ENCODE data around the gene PSMD4.

PSMD4 gene

GRCh38 chr1:151286619-151287340 is 32.2 kb downstream of the PSMD4 start:
- H3K4me3 Mint-ChIP-seq = no peak overlapping the region
- no peaks in the 10 kb centered on the region for H3K27me3 Mint-ChIP-seq
- H3K4me1 Mint-ChIP-seq = peaks cover 61% of the 10 kb centered on the region
- H3K9me3 Mint-ChIP-seq = no peaks in the 10 kb centered on the region
- no peak for ATAC-seq
- peak overlapping the region in 1 of 2 donors; percentile 74 for H3K27ac Mint-ChIP-seq
- DNase-seq = no peak

GRCh38 chr1:151287341-151287699 is 32.8 kb downstream of the PSMD4 start:
- no peak for ATAC-seq

GRCh38 chr1:151287767-151288500 is 33.4 kb downstream of the PSMD4 start:
- ATAC-seq (no peak), DNase-seq (no peak)
- Mint-ChIP-seq H3K27me3 (no peaks in the 10 kb centered on the region), H3K9me3 (no peaks in the 10 kb centered on the region), H3K4me1 (peaks cover 66% of the 10 kb centered on the region), H3K4me3 (no peak overlapping the region), H3K27ac (no peak overlapping the region)

More at GRCh38 chr1:151287341-151287699, 32.8 kb downstream of the PSMD4 start:
- H3K4me3 Mint-ChIP-seq = no peak overlapping the region
- peaks cover 61% of the 10 kb centered on the region for H3K4me1 Mint-ChIP-seq
- H3K27me3 Mint-ChIP-seq = no peaks in the 10 kb centered on the region
- no peak for DNase-seq
- no peaks in the 10 kb centered on the region for H3K9me3 Mint-ChIP-seq
- H3K27ac Mint-ChIP-seq = peak overlapping the region in 1 of 2 donors; percentile 74

GRCh38 chr1:151288502-151288901 is 34.0 kb downstream of the PSMD4 start:
- H3K4me3 Mint-ChIP-seq = no peak overlapping the region

GRCh38 chr1:151289080-151289935 is 34.8 kb downstream of the PSMD4 start:
- Mint-ChIP-seq H3K4me3 (no peak overlapping the region), H3K27ac (peak overlapping the region in 1 of 2 donors; percentile 55), H3K9me3 (no peaks in the 10 kb centered on the region), H3K27me3 (no peaks in the 10 kb centered on the region), H3K4me1 (peaks cover 56% of the 10 kb centered on the region)
- DNase-seq = no peak
- peak; percentile 31 for ATAC-seq

More at GRCh38 chr1:151288502-151288901, 34.0 kb downstream of the PSMD4 start:
- Mint-ChIP-seq H3K27me3 (no peaks in the 10 kb centered on the region), H3K27ac (no peak overlapping the region), H3K9me3 (no peaks in the 10 kb centered on the region), H3K4me1 (peaks cover 64% of the 10 kb centered on the region)
- no peak for DNase-seq
- no peak for ATAC-seq

DNA sequence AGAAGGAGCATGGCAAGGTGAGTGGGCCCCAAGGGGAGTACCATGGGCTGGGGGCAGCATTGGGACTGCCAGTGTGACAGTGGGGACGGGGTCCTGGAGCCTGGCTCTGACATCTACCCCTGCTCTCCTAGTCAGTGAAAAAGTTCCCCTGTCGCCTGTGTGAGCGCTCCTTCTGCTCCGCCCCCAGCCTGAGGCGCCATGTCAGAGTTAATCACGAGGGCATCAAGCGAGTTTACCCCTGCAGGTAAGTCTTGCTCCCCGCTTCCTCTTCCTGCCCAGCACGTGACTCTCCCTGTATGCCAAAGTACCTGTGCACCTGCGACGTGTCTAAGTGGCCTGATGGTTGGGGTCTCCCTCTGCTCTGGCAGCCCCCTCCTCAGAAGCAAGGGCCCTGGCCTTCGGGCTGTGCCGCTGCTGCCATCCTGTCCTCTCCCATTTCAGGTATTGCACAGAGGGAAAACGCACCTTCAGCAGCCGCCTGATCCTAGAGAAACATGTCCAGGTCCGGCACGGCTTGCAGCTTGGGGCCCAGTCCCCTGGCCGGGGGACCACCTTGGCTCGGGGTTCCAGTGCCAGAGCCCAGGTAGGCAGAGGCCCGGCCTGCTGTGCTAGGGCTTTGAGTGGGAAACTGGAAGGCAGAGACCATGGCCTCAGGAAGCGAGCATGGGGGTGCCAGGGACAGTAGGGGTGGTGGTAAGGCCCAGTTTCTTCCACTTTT is 35.6 kb downstream of the PSMD4 start:
- H3K27me3 Mint-ChIP-seq = no peaks in the 10 kb centered on the region
- DNase-seq (no peak), ATAC-seq (no peak)
- peaks cover 49% of the 10 kb centered on the region for H3K4me1 Mint-ChIP-seq
- no peaks in the 10 kb centered on the region for H3K9me3 Mint-ChIP-seq
- H3K27ac Mint-ChIP-seq = peak overlapping the region; percentile 19 to 77
- H3K4me3 Mint-ChIP-seq = no peak overlapping the region

DNA sequence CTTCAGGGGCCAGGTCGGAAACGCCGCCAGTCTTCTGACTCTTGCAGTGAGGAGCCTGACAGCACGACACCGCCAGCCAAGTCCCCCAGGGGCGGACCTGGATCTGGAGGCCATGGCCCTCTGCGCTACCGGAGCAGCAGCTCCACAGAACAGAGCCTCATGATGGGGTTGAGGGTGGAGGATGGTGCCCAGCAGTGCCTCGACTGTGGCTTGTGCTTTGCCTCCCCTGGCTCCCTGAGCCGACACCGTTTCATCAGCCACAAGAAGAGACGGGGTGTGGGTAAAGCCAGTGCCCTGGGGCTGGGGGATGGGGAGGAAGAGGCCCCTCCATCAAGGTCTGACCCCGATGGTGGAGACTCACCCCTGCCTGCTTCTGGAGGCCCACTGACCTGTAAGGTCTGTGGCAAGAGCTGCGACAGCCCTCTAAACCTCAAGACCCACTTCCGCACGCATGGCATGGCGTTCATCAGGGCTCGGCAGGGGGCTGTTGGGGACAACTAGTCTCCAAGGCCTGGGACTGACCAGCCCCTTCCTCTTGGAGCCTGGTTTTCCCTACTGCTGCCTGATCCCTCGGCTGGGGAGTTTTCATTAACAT is 36.3 kb downstream of the PSMD4 start:
- H3K4me1 Mint-ChIP-seq = peaks cover 46% of the 10 kb centered on the region
- H3K4me3 Mint-ChIP-seq = no peak overlapping the region
- ATAC-seq (no peak), DNase-seq (no peak)
- H3K27me3 Mint-ChIP-seq = no peaks in the 10 kb centered on the region
- no peaks in the 10 kb centered on the region for H3K9me3 Mint-ChIP-seq
- no peak overlapping the region for H3K27ac Mint-ChIP-seq

DNA sequence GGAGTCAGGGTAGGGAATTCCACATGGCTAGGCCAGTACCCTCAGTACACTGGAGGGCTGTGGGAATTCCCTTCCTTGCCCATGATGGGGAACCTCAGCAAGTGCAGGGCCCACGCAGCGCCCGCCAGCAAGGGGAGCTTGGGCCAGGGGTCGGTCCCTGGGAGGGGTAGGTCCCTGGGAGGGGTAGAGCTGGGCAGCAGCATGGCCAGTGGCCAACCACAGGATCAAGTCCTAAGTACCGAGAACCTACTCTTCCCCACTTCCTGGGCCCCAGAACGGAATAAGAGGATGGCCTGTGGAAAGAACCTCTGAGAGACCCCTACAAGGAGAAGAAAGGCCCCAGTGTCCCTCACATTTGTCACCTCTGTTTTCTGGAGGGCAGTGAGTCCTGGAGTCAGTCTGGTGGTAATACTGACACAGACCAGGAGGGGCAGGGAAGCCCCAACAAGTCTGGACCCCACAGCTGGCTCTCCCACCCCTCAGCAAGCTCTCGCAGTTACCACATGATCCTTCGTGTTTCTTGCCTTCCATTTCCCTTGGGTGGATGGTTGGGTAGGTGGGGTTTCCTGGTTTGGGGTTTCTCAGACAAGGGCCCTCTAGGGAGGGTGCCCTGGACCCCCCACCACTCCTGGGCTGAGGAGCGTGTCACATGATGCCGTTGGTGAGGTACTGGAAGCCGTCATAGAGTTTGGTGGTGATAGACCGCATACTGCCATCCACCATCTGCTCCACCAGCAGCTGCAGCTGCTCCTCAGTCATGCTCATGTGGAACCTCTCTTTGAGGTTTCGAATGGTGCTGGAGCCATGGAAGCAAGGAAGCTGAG is 37.9 kb downstream of the PSMD4 start:
- Mint-ChIP-seq H3K27ac (peak overlapping the region; percentile 51 to 63), H3K4me3 (no peak overlapping the region), H3K27me3 (no peaks in the 10 kb centered on the region), H3K4me1 (peaks cover 33% of the 10 kb centered on the region), H3K9me3 (no peaks in the 10 kb centered on the region)
- ATAC-seq = peak; percentile 40
- no peak for DNase-seq

DNA sequence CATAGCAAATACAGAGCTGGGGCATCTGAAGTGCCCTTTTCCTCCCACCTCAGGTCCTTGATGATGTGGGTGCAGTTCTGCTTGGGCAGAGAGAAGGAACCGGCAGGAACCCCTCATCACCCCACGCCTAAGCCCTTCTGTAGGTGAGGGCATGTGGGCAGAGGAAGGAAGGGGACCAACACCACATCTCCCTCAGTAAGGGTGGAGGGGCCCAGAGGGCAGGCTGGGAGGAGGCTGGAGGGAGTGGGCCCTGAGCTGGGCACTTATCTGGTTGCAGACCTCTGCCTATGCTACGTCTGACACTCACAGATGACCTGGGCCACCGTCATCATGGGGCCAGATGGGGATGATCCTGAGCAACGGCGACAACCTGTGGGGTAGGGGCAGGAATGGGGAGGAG is 38.6 kb downstream of the PSMD4 start:
- peak; percentile 19 for ATAC-seq
- Mint-ChIP-seq H3K27me3 (no peaks in the 10 kb centered on the region), H3K9me3 (no peaks in the 10 kb centered on the region), H3K4me3 (no peak overlapping the region), H3K4me1 (peaks cover 33% of the 10 kb centered on the region), H3K27ac (peak overlapping the region; percentile 56 to 63)
- no peak for DNase-seq

GRCh38 chr1:151294742-151295462 is 40.4 kb downstream of the PSMD4 start:
- DNase-seq (no peak), ATAC-seq (no peak)
- Mint-ChIP-seq H3K4me3 (no peak overlapping the region), H3K4me1 (peaks cover 16% of the 10 kb centered on the region), H3K9me3 (no peaks in the 10 kb centered on the region), H3K27ac (peak overlapping the region in 1 of 2 donors; percentile 5), H3K27me3 (no peaks in the 10 kb centered on the region)

DNA sequence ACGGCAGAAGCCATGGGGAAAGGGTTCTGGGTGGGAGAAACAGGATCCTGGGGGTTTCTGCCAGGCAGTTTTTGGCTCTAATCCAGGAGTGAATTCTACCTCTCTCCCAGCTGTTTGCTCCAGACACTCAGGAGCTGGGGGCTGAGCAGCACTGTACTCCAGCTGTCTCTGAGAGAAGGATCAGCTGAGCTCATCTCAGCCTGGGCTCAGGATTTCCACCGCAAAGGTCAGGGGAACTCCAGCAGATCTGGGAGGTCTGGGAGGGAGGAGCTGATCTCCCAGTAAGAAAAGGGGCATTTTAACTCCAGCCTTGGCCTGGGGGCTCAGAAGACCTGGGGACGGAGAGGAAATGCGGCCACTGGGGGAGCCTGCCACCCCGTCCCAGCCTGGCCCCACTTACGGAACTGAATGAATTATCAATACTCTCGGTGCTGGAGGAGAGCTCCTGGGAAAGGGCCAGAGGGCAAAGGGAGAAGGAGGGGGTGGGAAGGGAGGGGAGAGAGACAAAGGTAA is 55.3 kb downstream of the PSMD4 start:
- DNase-seq = no peak
- ATAC-seq = no peak
- no peaks in the 10 kb centered on the region for H3K27me3 Mint-ChIP-seq
- no peak overlapping the region for H3K27ac Mint-ChIP-seq
- H3K4me3 Mint-ChIP-seq = no peak overlapping the region
- H3K9me3 Mint-ChIP-seq = no peaks in the 10 kb centered on the region
- peaks cover 41% of the 10 kb centered on the region for H3K4me1 Mint-ChIP-seq

GRCh38 chr1:151311011-151311410 is 56.5 kb downstream of the PSMD4 start:
- H3K4me3 Mint-ChIP-seq = no peak overlapping the region
- H3K9me3 Mint-ChIP-seq = no peaks in the 10 kb centered on the region
- H3K27me3 Mint-ChIP-seq = no peaks in the 10 kb centered on the region
- no peak for DNase-seq
- peak overlapping the region; percentile 75 to 97 for H3K27ac Mint-ChIP-seq
- peaks cover 50% of the 10 kb centered on the region for H3K4me1 Mint-ChIP-seq
- no peak for ATAC-seq

- no peaks in the 10 kb centered on the region for H3K27me3 Mint-ChIP-seq
- peak overlapping the region; percentile 23 to 39 for H3K4me3 Mint-ChIP-seq
- peak; percentile 100 for ATAC-seq
- H3K4me1 Mint-ChIP-seq = peaks cover 50% of the 10 kb centered on the region
- H3K9me3 Mint-ChIP-seq = no peaks in the 10 kb centered on the region
- peak overlapping the region; percentile 97 to 99 for H3K27ac Mint-ChIP-seq
- peak; percentile 65 to 87 for DNase-seq
Observed at GRCh38 chr1:151311589-151312331, 57.2 kb downstream of the PSMD4 start.
